ENCODE data around the gene PPP2R2C. TPM values are rescaled to one million over a fixed set of nuclear protein-coding genes. Genes with fewer than 3 reads are reported as not detected.

PPP2R2C gene
- total RNA-seq, 4 donors from 2014 or later, result 50.7 to 81.3 (median 62.0) TPM

- DNase-seq (ENCODE audit: low spot score in 2 of 2), result peak in 1 of 2 donors; percentile 61
- no peak overlapping the region for H3K4me3 ChIP-seq (ENCODE audit: low read depth, poor library complexity, severe bottlenecking)
- WGBS, 2 donors, result 81 to 83% methylated on average over 9 of the region's 9 CpGs
- intact Hi-C loops (cut with DNase I; ENCODE audit: low total_unique reads), result no loop called here
- TF ChIP-seq POLR2A (IDR thresholded peaks at IDR 0.05), result no peak
- TF ChIP-seq, protein P1, sequence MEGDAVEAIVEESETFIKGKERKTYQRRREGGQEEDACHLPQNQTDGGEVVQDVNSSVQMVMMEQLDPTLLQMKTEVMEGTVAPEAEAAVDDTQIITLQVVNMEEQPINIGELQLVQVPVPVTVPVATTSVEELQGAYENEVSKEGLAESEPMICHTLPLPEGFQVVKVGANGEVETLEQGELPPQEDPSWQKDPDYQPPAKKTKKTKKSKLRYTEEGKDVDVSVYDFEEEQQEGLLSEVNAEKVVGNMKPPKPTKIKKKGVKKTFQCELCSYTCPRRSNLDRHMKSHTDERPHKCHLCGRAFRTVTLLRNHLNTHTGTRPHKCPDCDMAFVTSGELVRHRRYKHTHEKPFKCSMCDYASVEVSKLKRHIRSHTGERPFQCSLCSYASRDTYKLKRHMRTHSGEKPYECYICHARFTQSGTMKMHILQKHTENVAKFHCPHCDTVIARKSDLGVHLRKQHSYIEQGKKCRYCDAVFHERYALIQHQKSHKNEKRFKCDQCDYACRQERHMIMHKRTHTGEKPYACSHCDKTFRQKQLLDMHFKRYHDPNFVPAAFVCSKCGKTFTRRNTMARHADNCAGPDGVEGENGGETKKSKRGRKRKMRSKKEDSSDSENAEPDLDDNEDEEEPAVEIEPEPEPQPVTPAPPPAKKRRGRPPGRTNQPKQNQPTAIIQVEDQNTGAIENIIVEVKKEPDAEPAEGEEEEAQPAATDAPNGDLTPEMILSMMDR (IDR thresholded peaks at IDR 0.05), result no peak
These were observed 11.5 kb downstream of the PPP2R2C start for GRCh38 chr4:6460876-6461275.

- no peak overlapping the region for H3K4me3 ChIP-seq (ENCODE audit: low read depth, poor library complexity, severe bottlenecking)
- WGBS, 2 donors, result 38 to 40% methylated on average over 2 of the region's 2 CpGs
- TF ChIP-seq, protein P1 (IDR thresholded peaks at IDR 0.05), result no peak
- TF ChIP-seq POLR2A (IDR thresholded peaks at IDR 0.05), result no peak
- no peak for DNase-seq (ENCODE audit: low spot score in 2 of 2)
- intact Hi-C loops (cut with DNase I; ENCODE audit: low total_unique reads), result no loop called here
These were observed 13.9 kb downstream of the PPP2R2C start for GRCh38 chr4:6458528-6458927.

DNA sequence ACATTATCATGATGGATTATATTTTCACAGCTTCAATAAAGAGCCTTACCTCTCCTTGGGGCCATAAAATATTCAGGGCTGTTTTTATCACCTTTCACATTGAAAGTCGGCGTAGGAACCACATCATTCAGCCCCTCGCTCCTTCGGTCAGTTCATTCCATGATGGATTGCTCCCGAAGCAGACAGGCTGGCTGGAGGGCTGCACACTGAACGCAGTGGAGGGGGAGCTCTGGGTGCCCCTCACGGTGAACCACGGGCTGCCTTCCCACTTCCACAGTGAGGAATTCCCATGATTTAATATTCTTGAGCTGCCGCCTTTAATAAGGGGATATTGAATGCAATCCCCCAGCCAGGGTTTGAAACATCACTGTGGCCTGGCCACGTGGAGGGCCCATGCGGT is 16.0 kb downstream of the PPP2R2C start:
- no peak overlapping the region for H3K4me3 ChIP-seq (ENCODE audit: low read depth, poor library complexity, severe bottlenecking)
- intact Hi-C loops (cut with DNase I; ENCODE audit: low total_unique reads), result no loop called here
- no peak for DNase-seq (ENCODE audit: low spot score in 2 of 2)
- 78 to 83% methylated on average over 11 of the region's 11 CpGs for WGBS, 2 donors
- TF ChIP-seq, protein P1 (IDR thresholded peaks at IDR 0.05), result no peak
- no peak for TF ChIP-seq POLR2A (IDR thresholded peaks at IDR 0.05)

DNA sequence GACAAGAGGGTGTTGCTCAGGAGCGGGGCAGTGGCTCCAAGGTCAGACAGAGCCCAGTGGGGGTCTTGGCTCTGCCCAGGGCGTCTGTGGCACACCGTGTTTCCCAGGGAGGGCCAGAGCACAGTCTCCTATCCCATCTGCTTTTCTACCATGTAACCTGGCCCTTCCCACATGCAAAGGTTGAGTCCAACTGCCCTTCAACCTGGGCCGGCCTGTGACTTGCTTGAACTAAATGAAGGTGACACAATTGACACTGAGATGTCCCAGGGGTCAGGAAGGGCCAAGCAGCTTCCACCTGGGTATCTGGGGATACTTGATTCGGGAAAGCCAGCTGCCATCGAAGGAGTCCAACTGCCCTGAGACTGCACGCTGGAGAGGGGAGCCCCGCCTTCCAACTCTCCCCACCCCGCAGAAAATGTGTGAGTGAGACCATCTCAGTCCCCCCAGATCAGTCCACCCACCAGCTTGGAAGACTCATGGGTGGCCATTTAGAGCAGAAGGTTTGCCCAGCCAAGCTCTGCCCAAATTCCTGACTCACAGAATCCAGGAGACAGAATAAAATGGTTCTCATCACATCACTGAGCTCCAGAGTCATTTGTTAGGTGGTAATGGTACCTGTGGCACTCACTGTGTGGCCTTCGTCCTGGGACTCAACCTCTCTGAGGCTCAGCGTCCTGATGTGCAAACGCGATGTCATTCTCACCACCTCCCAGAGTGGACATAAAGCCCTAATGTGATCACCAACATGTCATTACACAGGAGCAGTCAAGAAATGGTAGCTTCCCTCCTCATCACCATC is 18.1 kb downstream of the PPP2R2C start:
- no peak for TF ChIP-seq POLR2A (IDR thresholded peaks at IDR 0.05)
- TF ChIP-seq, protein P1 (IDR thresholded peaks at IDR 0.05), result no peak
- 76 to 83% methylated on average over 11 to 13 of the region's 13 CpGs for WGBS, 2 donors
- no peak for DNase-seq (ENCODE audit: low spot score in 2 of 2)
- H3K4me3 ChIP-seq (ENCODE audit: low read depth, poor library complexity, severe bottlenecking), result no peak overlapping the region
- intact Hi-C loops (cut with DNase I; ENCODE audit: low total_unique reads), result no loop called here

GRCh38 chr4:6453688-6453990 is 18.8 kb downstream of the PPP2R2C start:
- 58 to 67% methylated on average over 8 of the region's 8 CpGs for WGBS, 2 donors
- DNase-seq (ENCODE audit: low spot score in 2 of 2), result no peak
- intact Hi-C loops (cut with DNase I; ENCODE audit: low total_unique reads), result no loop called here
- no peak overlapping the region for H3K4me3 ChIP-seq (ENCODE audit: low read depth, poor library complexity, severe bottlenecking)
- TF ChIP-seq, protein P1 (IDR thresholded peaks at IDR 0.05), result no peak
- no peak for TF ChIP-seq POLR2A (IDR thresholded peaks at IDR 0.05)
